22Rv1 (cell line): ENCODE results near the gene WNT2B.

Experiments used
- ZFX ChIP-seq: fragments of 450-650 bp; IDR thresholded peaks from 2 replicates; pipeline ENCODE4 v1.6.1; 2017; ENCODE audit warnings: antibody characterized with exemption, borderline replicate concordance
- TF ChIP-seq, protein P1 (sequence below): fragments of 450-650 bp; IDR thresholded peaks from 2 replicates; pipeline ENCODE4 v1.5.1; 2017; ENCODE audit warnings: mild to moderate bottlenecking

GRCh38 chr1:112509005-112509659 is 367 bp downstream of the WNT2B start:
- TF ChIP-seq, protein P1, sequence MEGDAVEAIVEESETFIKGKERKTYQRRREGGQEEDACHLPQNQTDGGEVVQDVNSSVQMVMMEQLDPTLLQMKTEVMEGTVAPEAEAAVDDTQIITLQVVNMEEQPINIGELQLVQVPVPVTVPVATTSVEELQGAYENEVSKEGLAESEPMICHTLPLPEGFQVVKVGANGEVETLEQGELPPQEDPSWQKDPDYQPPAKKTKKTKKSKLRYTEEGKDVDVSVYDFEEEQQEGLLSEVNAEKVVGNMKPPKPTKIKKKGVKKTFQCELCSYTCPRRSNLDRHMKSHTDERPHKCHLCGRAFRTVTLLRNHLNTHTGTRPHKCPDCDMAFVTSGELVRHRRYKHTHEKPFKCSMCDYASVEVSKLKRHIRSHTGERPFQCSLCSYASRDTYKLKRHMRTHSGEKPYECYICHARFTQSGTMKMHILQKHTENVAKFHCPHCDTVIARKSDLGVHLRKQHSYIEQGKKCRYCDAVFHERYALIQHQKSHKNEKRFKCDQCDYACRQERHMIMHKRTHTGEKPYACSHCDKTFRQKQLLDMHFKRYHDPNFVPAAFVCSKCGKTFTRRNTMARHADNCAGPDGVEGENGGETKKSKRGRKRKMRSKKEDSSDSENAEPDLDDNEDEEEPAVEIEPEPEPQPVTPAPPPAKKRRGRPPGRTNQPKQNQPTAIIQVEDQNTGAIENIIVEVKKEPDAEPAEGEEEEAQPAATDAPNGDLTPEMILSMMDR: no peak
- TF ChIP-seq ZFX: no peak
